Dedifferentiated amniotic fluid mesenchymal stem cell (primary cell): ENCODE measurements around the gene ATRNL1.
A peak's percentile ranks its signal among the peaks of the same experiment; 100 is the strongest.
"Not testable (repeated sequence)": the region's sequence is repeated elsewhere in the genome, so short reads cannot be mapped to it uniquely, and the experiment has no call there.

Source experiments
- DNase-seq: peaks from one replicate; pipeline ENCODE4 v3.0.0-alpha.2; 2016; ENCODE audit errors: extremely low spot score

ATRNL1 gene

DNA sequence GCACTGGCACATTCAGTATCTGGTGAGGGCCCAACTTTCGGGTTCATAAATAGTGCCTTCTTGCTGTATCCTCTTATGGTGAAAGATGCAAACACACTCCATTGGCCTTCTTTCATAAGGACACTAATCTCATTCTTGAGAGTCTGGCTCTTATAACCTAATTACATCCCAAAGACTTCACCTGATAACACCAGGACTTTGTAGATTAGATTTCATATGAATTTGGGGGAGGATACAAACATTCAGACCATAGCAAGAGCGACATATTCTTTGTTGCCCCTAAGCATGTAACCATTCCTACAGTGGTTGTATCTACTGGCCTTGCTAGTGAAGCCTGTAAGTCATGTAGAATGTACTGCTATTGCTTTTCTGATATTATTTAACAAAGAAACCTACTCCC is 654.6 kb downstream of the ATRNL1 start:
- DNase-seq: no peak

DNA sequence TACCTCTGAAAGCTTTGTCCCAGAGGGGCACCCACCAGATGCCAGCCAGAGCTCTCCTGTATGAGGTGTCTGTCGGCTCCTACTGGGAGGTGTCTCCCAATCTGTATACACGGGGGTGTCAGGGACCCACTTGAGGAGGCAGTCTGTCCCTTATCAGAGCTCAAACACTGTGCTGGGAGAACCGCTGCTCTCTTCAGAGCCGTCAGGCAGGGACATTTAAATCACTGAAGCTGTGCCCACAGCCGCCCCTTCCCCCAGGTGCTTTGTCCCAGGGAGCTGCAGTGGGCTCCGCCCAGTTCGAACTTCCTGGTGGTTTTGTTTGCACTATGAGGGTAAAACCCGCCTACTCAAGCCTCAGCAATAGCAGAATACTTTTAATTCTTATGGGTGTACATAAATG is 665.3 kb downstream of the ATRNL1 start:
- not testable (repeated sequence) for DNase-seq

DNA sequence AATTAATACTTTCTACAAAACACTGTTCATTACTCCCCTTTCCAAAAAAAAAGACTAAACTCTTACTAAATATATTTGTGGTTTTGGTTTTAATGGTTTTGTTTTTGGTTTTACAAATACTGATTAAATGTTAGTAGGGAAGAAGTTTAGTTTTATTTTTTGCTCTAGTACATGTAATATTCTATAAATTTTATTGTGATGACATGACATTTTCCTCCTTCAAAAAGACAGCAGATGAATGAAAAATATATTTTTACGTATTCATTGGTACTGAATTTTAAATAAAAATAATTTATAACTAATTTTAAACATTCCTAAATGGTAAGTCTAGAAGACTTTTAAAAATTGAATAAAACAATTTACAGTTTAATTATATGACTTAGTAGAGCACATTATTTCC is 667.0 kb downstream of the ATRNL1 start:
- no peak for DNase-seq

DNA sequence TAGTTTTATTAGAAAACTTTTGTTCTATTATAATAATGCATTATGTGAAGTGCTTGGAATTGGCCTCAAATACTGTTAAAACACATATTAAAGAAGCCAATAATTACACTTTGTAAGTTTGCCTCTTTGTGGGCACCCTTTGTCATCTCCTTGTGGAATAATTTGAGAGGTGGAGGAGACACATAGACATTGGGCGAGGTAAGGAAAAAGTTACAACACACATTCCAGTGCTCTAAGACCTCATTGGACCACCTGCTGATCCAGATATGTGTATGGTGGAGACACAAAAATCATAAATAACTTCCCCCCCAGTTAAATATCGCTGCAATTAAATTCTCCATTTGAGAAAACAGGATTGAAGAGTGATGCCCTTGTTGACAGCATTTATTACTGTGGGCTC is 668.0 kb downstream of the ATRNL1 start:
- DNase-seq: no peak

DNA sequence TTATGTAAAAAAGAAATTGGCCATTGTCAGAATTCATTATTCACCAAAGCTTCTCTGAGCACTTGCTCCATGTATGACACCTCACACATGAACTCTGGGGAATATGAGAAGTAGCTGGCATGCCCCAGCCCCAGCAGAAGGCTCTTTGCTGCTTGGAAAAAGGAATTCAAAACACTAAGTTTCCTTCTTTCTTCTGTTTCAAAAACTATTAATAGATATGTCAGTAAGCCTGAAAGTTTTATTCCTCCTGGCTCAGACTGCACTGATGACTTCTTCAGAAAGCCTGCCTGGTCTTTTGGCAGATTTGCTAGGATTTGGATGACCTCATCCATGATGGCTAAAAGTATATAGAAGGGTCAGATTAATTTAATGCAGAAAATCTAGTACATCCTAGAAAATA is 668.9 kb downstream of the ATRNL1 start:
- DNase-seq: no peak

DNA sequence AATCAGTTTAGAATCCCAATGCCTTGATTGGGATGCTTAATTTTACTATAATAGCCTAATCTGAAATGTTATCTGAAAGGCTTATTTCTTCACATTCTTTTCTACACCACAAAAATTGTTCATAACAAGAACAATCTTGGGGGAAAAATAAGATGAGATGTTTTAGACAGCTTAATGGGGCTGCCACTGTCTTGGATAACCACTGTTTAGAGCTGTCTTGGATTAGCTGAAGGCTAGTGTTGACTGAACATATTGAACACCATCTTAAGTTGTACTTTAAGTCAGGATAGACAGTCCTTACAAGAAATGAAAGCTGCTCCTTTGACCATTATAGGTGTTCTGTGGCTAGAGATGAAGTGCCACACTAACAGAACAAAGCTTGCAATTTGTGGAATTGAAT is 678.6 kb downstream of the ATRNL1 start:
- DNase-seq: no peak

DNA sequence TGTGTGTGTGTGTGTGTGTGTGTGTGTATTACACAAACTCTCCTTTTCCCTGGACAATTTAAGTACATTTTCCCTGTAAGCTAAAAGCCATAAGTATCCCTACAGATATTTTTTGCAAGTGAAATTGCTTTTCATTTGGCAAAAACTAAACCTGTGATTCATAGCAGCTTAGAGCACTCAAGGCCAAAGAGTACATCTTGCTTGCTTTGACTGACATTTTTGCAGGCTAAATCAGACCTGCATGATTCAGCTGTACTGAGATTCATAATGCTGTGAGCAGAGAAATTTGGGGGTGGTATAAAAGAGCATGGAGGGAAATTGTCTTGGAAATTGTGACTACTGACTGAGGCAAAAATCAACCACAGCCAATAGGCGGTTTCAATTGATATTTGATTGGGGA is 679.4 kb downstream of the ATRNL1 start:
- peak; percentile 69 for DNase-seq

- no peak for DNase-seq
These were observed 680.7 kb downstream of the ATRNL1 start for GRCh38 chr10:115773832-115774231.

- no peak for DNase-seq
These were observed 681.6 kb downstream of the ATRNL1 start for GRCh38 chr10:115774721-115775120.

DNA sequence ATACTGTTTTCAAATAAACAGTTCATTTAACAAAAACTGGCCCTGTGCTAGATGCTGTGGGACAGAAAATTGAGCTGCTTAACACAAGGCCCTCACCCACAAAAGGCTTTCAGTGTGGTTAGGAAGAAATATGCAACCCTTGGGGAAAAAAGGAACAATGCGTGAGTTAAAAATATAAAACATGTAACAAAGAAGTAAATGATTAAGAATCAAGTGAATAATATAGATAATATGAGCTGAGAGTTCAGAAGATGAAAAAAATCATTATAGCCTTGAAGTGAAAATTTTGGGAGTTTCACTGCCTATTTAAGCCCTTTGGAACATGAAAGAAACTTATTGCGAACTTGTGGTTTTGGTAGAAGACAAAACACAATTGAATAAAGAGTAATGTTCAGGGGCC is 684.5 kb downstream of the ATRNL1 start:
- DNase-seq: no peak

DNA sequence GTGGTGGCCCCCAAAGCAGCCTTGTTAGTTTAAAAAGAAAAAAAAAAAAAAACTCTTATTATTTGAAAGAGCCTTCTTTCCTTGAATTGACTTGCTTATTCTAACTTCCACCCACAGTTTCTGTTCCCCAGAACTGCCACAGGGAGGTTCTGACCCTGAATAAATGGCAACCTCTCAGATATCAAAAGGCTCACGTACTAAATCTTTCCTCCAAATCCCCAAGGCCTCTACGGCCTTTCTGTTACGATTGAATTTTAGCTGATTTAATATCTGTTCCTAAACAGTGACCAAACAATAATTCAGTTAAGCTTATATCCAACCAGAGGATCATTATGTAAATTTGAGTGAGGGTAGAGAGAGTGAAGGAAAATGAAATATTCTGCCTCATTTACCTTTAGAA is 697.1 kb downstream of the ATRNL1 start:
- no peak for DNase-seq

DNA sequence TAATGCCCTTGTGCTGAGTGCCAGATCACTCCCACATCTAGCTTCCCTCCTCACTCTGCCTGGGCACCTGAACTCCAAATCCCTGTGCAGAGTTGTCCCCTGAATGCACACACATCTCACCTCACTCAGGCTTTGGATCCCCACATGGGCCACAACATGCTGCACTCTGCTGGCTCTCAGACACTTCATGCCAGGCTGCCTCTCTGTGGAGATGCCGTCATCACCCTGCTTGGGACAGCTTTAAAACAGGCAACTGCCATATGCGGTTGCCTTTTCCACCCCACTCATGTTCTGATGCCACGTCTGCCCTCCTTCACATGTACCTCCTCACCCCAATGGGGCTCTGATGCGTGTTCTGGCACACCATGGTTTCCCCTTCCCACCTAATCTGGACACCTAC is 702.8 kb downstream of the ATRNL1 start:
- no peak for DNase-seq

DNA sequence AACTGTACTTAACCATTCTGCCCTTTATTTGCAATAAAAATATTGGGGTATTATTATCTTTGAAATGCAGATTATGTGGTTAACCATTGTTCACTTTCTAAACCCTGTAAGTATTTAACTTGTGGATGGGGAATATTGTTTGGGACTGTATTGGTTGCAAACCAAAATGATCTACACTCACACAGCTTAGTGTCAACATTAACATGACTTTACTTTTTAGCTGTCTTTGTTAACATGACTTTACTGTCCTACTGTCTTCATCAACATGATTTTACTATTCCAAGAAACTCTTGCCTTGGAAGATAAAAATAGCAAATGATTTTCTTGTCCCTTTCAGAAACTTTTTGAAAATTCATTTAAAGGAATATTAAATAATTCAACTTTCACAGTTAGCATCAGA is 708.3 kb downstream of the ATRNL1 start:
- DNase-seq: no peak

DNA sequence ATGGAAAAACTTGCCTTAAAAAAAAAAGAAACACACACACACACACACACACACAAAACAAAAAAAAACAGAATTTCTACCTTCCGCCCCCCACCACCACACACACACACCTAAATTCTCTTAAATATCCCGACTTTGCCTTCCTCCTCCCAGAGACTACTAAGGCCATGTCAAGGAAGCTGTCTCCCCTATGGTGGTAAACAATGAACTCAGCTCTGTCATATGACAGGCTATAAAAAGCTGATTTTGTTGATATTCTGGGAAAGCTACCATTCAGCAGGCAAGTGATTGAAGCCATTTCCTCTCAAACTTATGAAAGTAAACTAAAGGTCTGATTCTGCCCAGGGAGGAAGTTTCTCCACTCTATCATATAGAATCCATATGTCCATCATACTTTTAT is 708.8 kb downstream of the ATRNL1 start:
- DNase-seq: no peak

GRCh38 chr10:115802911-115803310 is 709.7 kb downstream of the ATRNL1 start:
- DNase-seq: no peak

DNA sequence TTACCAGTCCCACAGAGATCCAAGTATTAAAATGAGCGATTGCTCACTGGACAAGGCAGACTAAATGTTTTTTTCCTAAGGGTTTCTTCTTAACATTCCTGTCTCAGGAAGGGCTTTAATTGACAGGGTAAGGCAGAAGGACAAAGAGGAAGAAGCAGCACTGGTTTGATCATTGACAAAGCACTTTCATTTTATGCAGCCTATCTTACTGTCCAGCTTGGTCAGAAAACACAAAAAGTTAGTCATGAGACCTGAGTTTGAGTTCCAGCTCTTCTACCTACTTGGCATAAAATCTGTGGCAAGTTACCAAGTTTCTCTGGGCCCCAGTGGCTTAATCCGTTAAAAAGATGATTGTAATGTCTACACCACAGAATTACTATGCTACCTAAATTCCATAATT is 721.4 kb downstream of the ATRNL1 start:
- DNase-seq: no peak

- DNase-seq: peak; percentile 35
These were observed 724.8 kb downstream of the ATRNL1 start for GRCh38 chr10:115818012-115818411.

- no peak for DNase-seq
These were observed 733.2 kb downstream of the ATRNL1 start for GRCh38 chr10:115826396-115826795.

- DNase-seq: no peak
These were observed 734.3 kb downstream of the ATRNL1 start for GRCh38 chr10:115827231-115828009.

DNA sequence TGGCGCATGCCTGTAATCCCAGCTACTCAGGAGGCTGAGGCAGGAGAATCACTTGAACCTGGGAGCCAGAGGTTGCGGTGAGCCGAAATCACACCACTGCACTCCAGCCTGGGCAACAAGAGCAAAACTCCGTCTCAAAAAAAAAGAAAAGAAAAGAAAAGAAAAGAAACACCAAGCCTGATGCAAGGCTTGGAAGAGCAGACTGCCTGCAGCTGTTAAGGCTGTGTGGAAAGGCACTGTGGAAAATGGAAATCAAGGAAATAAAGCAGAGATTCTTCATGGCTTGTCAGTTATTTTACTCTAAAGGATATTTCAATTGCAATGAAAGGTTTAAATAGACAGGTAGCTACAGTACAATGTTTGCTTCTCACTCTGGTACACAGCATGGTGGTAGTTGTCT is 735.0 kb downstream of the ATRNL1 start:
- not testable (repeated sequence) for DNase-seq

DNA sequence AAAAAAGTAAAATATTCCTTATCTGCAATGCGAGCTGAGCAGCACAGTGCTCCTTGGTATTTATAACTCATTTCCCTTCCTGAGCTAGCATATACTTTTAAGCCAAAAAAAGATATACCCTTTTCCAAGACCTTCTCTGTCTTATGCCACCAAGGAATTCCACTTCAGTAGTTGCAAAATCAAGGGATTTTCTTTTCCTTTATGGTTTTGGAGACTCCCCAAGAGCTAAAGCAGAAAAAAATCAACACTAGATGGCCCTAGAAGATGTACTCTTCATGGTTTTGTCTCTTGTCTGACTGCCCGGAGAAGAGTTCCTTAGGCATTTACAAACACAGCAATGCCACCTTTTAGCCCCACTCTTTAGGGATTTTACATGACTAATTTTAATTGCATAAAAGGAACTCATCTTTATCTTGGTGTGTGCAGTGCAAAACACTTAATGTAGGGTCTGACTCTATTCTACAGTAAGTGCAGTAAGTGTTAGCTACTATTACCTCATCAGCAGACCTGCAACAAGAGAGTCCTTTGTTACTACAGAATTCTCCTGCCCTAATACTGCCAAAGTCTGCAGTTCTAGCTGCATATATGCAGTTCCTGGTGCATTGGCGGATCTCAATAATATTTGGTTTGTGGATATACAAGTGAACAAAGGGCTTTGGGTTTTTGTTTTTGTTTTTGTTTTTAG is 736.5 kb downstream of the ATRNL1 start:
- DNase-seq: peak; percentile 55

DNA sequence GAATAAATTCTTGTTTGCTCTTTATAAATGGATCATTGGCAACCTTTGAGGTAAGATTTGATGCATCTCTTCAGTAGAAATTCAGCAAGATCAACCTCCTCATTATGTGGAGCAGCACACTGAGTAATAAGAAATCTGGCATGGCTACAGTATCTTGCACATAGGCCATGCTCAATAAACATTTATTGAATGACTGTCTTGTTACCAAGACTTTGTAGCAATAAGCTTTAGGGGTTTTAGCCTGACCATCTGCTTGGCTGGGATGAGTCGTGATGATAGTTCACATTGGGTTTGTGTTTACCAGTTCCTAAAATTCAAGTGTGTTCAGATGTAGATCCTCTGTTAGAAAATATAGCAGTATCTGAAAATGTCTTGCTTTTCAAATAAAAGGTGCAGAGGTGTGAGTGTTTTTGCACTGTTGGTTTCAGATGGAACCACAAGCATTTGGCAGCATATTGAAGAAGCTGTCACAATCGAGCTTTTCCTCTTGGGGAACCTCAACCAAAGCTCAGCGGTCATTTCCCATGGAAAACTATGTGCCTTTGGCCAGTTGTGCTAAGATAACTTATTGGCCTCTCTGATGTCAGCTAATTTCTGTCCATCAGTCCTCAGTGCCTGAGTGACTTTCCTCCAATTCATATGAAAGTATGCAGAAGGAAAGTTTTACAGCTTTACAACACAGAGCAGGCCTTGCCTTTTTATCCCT is 737.3 kb downstream of the ATRNL1 start:
- no peak for DNase-seq

DNA sequence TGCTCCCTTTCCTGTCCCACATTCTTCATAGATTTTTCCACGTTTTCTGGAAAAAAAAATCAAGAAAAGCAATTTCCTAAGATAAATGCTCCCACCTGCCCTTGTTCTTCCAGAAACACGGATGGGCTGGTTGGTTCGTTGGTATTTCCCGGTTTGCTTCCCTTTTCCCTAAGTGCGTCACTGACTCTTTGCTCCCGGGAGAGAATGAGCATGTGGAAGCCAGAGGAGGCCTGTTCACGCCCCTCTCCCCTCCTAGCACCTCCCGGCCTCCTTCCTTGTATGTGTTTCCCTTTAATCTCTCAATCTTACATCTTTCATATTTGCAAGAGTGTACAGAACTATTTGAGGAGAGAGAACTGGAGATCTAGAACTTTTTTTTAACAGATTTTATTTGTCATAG is 737.9 kb downstream of the ATRNL1 start:
- no peak for DNase-seq
